ENCODE results near the gene LAMA5.

- TF ChIP-seq CTCF (IDR thresholded peaks at IDR 0.05) (no peak), POLR2A (IDR thresholded peaks at IDR 0.05) (no peak), EP300 (IDR thresholded peaks at IDR 0.05) (no peak)
Measured at GRCh38 chr20:62288535-62289105, 78.5 kb downstream of the LAMA5 start.

Data from ovary (tissue), 3 donors.